Tibial artery (tissue), 4 donors: ENCODE measurements around the gene DCTN2.
"Not testable (repeated sequence)": the region's sequence is repeated elsewhere in the genome, so short reads cannot be mapped to it uniquely, and the experiment has no call there.

Source experiments
- DNase-seq, 2 donors: peaks; one replicate each; pipeline ENCODE4 v3.0.0-alpha.2; 2019
- H3K27ac ChIP-seq, 2 donors: fragments of 200-600 bp; sonication (generic) in 1 of 2; 1 replicate in 1 of 2; 2 replicates in 1 of 2; pipeline ENCODE4 v1.5.1; 2018 to 2019; ENCODE audit warnings: mild to moderate bottlenecking in 1 of 2
- H3K27me3 ChIP-seq, 2 donors: fragments of 200-600 bp; sonication (generic) in 1 of 2; one replicate each; pipeline versions ENCODE4 v1.5.1 to v1.6.0; 2016 to 2019
- H3K36me3 ChIP-seq, 3 donors: fragments of 200-600 bp; sonication (generic) in 2 of 3; one replicate each; pipeline ENCODE4 v1.5.1; 2016 to 2019; ENCODE audit warnings: mild to moderate bottlenecking in 2 of 3
- H3K4me1 ChIP-seq, 4 donors: fragments of 200-600 bp; sonication (generic) in 2 of 4; 1 replicate in 3 of 4; 2 replicates in 1 of 4; pipeline ENCODE4 v1.5.1; 2016 to 2019
- H3K4me3 ChIP-seq, 2 donors: fragments of 200-600 bp; sonication (generic) in 1 of 2; 1 replicate in 1 of 2; 2 replicates in 1 of 2; pipeline ENCODE4 v1.5.1; 2018 to 2019; ENCODE audit warnings: mild to moderate bottlenecking in 2 of 2
- H3K9me3 ChIP-seq, 3 donors: fragments of 200-600 bp; sonication (generic) in 1 of 3; one replicate each; pipeline ENCODE4 v1.5.1; 2016 to 2019
- intact Hi-C: fragments of 100-400 bp; cut with DNase I; formaldehyde crosslinking; loops from one replicate; pipeline ENCODE4 v1.15.0; 2023; ENCODE audit warnings: low total_unique reads
- TF ChIP-seq, protein P1 (sequence below), 2 experiments: fragments of 200-600 bp in 1 of 2; fragments of 450-650 bp in 1 of 2; IDR thresholded peaks; one replicate each; pipeline ENCODE4 v1.5.1; 2017 to 2019; ENCODE audit warnings: antibody characterized with exemption in 2 of 2, mild to moderate bottlenecking in 1 of 2, moderate library complexity in 1 of 2

The DCTN2 gene

GRCh38 chr12:57563358-57563757, 16.4 kb upstream of the DCTN2 start:
- Histone ChIP-seq H3K27ac (no peak overlapping the region), H3K4me3 (no peak overlapping the region), H3K27me3 (peaks cover 0 to 16% of the 10 kb centered on the region in 2 donors), H3K36me3 (no peaks in the 10 kb centered on the region), H3K9me3 (no peaks in the 10 kb centered on the region), H3K4me1 (no peaks in the 10 kb centered on the region)
- DNase-seq, result no peak
- TF ChIP-seq, protein P1, sequence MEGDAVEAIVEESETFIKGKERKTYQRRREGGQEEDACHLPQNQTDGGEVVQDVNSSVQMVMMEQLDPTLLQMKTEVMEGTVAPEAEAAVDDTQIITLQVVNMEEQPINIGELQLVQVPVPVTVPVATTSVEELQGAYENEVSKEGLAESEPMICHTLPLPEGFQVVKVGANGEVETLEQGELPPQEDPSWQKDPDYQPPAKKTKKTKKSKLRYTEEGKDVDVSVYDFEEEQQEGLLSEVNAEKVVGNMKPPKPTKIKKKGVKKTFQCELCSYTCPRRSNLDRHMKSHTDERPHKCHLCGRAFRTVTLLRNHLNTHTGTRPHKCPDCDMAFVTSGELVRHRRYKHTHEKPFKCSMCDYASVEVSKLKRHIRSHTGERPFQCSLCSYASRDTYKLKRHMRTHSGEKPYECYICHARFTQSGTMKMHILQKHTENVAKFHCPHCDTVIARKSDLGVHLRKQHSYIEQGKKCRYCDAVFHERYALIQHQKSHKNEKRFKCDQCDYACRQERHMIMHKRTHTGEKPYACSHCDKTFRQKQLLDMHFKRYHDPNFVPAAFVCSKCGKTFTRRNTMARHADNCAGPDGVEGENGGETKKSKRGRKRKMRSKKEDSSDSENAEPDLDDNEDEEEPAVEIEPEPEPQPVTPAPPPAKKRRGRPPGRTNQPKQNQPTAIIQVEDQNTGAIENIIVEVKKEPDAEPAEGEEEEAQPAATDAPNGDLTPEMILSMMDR (IDR thresholded peaks at IDR 0.05), result no peak
- intact Hi-C loops, result no loop called here

DNA sequence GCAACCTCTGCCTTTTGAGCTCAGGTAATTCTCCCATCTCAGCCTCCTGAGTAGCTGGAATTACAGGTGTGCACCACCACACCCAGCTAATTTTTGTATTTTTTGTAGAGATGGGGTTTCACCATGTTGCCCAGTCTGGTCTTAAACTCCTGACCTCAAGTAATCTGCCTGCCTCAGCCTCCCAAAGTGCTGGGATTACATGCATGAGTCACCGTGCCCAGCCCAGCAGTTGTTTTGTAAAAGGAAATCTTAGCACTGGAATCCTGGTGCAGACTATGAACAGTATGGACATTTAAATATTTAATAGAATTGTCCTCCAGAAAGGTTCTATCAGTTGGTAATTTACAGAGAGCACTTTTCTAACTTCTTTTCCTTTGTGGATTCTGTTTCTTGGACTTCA, 14.1 kb upstream of the DCTN2 start:
- H3K27ac ChIP-seq, H3K36me3 ChIP-seq, H3K9me3 ChIP-seq, intact Hi-C loops, H3K4me1 ChIP-seq, H3K4me3 ChIP-seq, H3K27me3 ChIP-seq: not testable (repeated sequence)
- peak in 1 of 2 donors; percentile 2 for DNase-seq

- TF ChIP-seq, protein P1 (IDR thresholded peaks at IDR 0.05), result no peak
- no peaks in the 10 kb centered on the region for H3K36me3 ChIP-seq
- peaks cover 0 to 4% of the 10 kb centered on the region in 2 donors for H3K27me3 ChIP-seq
- no peaks in the 10 kb centered on the region for H3K9me3 ChIP-seq
- no peaks in the 10 kb centered on the region for H3K4me1 ChIP-seq
- intact Hi-C loops, result no loop called here
- DNase-seq, result peak in 1 of 2 donors; percentile 6
- H3K4me3 ChIP-seq, result no peak overlapping the region
- no peak overlapping the region for H3K27ac ChIP-seq
These were observed 13.5 kb upstream of the DCTN2 start for GRCh38 chr12:57560516-57560915.

DNA sequence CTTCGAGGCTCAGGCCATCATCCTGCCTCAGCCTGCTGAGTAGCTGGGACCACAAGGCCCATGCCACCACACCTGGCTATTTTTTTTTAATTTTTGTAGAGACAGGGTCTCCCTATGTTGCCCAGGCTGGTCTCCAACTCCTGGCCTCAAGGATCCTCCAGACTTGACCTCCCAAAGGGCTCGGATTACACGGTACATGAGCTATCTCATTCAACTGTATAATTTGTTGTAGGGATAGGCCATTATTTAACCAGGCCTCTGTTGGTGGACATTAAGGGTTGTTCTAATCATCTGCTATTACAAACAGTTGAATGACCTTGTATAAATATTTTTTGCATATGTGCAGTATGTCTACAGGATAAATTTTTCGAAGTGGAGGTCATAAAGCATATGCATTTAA, 11.9 kb upstream of the DCTN2 start:
- H3K4me1 ChIP-seq, result no peaks in the 10 kb centered on the region
- H3K27ac ChIP-seq, result no peak overlapping the region
- no peaks in the 10 kb centered on the region for H3K9me3 ChIP-seq
- TF ChIP-seq, protein P1 (IDR thresholded peaks at IDR 0.05), result no peak
- no peak overlapping the region for H3K4me3 ChIP-seq
- intact Hi-C loops, result no loop called here
- H3K36me3 ChIP-seq, result no peaks in the 10 kb centered on the region
- DNase-seq, result peak in 1 of 2 donors; percentile 5
- H3K27me3 ChIP-seq, result peaks cover 0 to under 1% of the 10 kb centered on the region in 2 donors

DNA sequence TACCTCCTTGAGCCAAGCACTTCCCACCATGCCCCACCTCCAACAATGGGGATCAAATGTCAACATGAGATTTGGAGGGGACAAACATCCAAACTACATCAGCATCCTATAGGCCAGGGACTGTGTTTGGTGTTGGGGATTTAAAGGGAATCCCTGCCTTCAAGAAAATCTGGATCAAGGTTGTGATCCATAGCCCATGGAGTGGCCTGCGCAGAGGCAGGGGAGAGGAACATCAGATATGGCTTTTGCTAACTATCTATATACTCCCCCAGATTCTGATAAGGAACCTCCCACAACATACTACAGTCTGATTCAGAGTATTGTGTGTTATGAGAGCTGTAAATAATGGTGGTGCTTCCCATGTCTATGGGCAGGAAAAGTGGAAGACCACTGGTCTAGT, 7.9 kb upstream of the DCTN2 start:
- peaks cover 0 to 5% (median 4%) of the 10 kb centered on the region in 4 donors for H3K4me1 ChIP-seq
- intact Hi-C loops, result no loop called here
- peak in 1 of 2 donors; percentile 16 for DNase-seq
- H3K4me3 ChIP-seq, result no peak overlapping the region
- no peaks in the 10 kb centered on the region for H3K36me3 ChIP-seq
- no peaks in the 10 kb centered on the region for H3K9me3 ChIP-seq
- TF ChIP-seq, protein P1 (IDR thresholded peaks at IDR 0.05), result no peak
- peaks cover 0 to 10% of the 10 kb centered on the region in 2 donors for H3K27me3 ChIP-seq
- no peak overlapping the region for H3K27ac ChIP-seq

GRCh38 chr12:57554453-57554852, 7.5 kb upstream of the DCTN2 start:
- no peak for DNase-seq
- H3K27me3 ChIP-seq, result peaks cover 0 to 15% of the 10 kb centered on the region in 2 donors
- TF ChIP-seq, protein P1 (IDR thresholded peaks at IDR 0.05), result no peak

More at GRCh38 chr12:57554453-57554852, 7.5 kb upstream of the DCTN2 start:
- Histone ChIP-seq H3K27ac (no peak overlapping the region), H3K36me3 (no peaks in the 10 kb centered on the region), H3K9me3 (no peaks in the 10 kb centered on the region), H3K4me1 (peaks cover 0 to 9% (median 8%) of the 10 kb centered on the region in 4 donors), H3K4me3 (no peak overlapping the region)
- intact Hi-C loops, result no loop called here
